GM12878 (cell line): ENCODE data around the gene FURIN. TPM values are rescaled to one million over a fixed set of nuclear protein-coding genes. Genes with fewer than 3 reads are reported as not detected.

Experiments used
- ATAC-seq: fragments of 200-7000 bp; cut with Tn5 transposase; 3 replicates; pipeline ENCODE4 v1.9.1; 2020; ENCODE audit warnings: mild to moderate bottlenecking, moderate library complexity
- BruUV-seq: library from RNA; stranded (reverse); fragments of 400-500 nt; replicated peaks from 2 replicates; lab custom pipeline; 2021; lab: Mats Ljungman, UMichigan
- CTCF ChIA-PET: fragments of 300-600 bp; sonication (Branson Sonifier 250); formaldehyde crosslinking; extraction: SDS; loops from one replicate; lab custom pipeline; 2021; ENCODE audit warnings: inconsistent platforms; lab: Yijun Ruan, JAX
- POLR2A ChIA-PET: fragments of 350-600 bp; formaldehyde crosslinking; extraction: SDS; loops from one replicate; lab custom pipeline; 2021; ENCODE audit warnings: inconsistent platforms; lab: Charles Lee
- RAD21 ChIA-PET: fragments of 300-600 bp; sonication (Branson Sonifier 250); formaldehyde crosslinking; loops from one replicate; lab custom pipeline; 2023; ENCODE audit warnings: antibody characterized with exemption; ENCODE audit not compliant: unreplicated experiment; lab: Charles Lee
- SMC1A ChIA-PET: fragments of 300-600 bp; sonication (Branson Sonifier 250); formaldehyde crosslinking; loops from one replicate; lab custom pipeline; 2023; ENCODE audit not compliant: unreplicated experiment, uncharacterized antibody; lab: Charles Lee
- DNase-seq: peaks from one replicate; pipeline ENCODE4 v3.0.0-alpha.2; 2011; ENCODE audit warnings: low read depth, low spot score
- FAIRE-seq: peaks from 3 replicates; lab custom pipeline; 2011; peaks lifted over from hg19 to GRCh38; lab: Jason Lieb, UNC
- H2AFZ ChIP-seq: 2 replicates; pipeline ENCODE4 v1.6.0; 2011; ENCODE audit warnings: low read depth, low read length, control low read depth; ENCODE audit not compliant: control insufficient read depth
- H3K27ac ChIP-seq: 2 replicates; pipeline ENCODE4 v1.5.1; 2011; ENCODE audit warnings: control low read depth; ENCODE audit not compliant: control insufficient read depth, insufficient read depth
- H3K27me3 ChIP-seq, 2 experiments: replicated peaks in 1 of 2; 2 replicates each; pipeline versions ENCODE4 v1.6.0 to v1.6.1; 2011; ENCODE audit warnings: low read length in 1 of 2; ENCODE audit not compliant: control insufficient read depth in 2 of 2, insufficient read depth in 2 of 2
- H3K36me3 ChIP-seq, 2 experiments: 2 replicates each; pipeline ENCODE4 v1.5.1; 2011; ENCODE audit warnings: low read length in 1 of 2; ENCODE audit not compliant: control insufficient read depth in 2 of 2, insufficient read depth in 2 of 2
- H3K4me1 ChIP-seq: 2 replicates; pipeline ENCODE4 v1.6.1; 2011; ENCODE audit warnings: mild to moderate bottlenecking, low read length, moderate library complexity, mixed read lengths; ENCODE audit not compliant: control insufficient read depth, insufficient read depth
- H3K4me2 ChIP-seq: 2 replicates; pipeline ENCODE4 v1.6.0; 2011; ENCODE audit warnings: control low read depth; ENCODE audit not compliant: control insufficient read depth, insufficient read depth
- H3K4me3 ChIP-seq: fragments of 200-600 bp; sonication (generic); 2 replicates; pipeline ENCODE4 v1.5.1; 2016
- H3K79me2 ChIP-seq: 2 replicates; pipeline ENCODE4 v1.6.0; 2011; ENCODE audit warnings: low read length; ENCODE audit not compliant: control insufficient read depth, insufficient read depth
- H3K9ac ChIP-seq: 2 replicates; pipeline ENCODE4 v1.8.0; 2011; ENCODE audit warnings: low read length, control low read depth, mixed read lengths; ENCODE audit not compliant: control insufficient read depth, insufficient read depth
- H3K9me3 ChIP-seq: replicated peaks from 3 replicates; pipeline ENCODE4 v1.5.1; 2011; ENCODE audit warnings: mild to moderate bottlenecking, low read length; ENCODE audit not compliant: control insufficient read depth, insufficient read depth
- H4K20me1 ChIP-seq: 2 replicates; pipeline ENCODE4 v1.6.0; 2011; ENCODE audit not compliant: control insufficient read depth, insufficient read depth
- CREM ChIP-seq: IDR thresholded peaks from 2 replicates; pipeline ENCODE4 v1.6.1; 2014; ENCODE audit warnings: antibody characterized with exemption, low read depth
- DPF2 ChIP-seq: fragments of 450-650 bp; IDR thresholded peaks from 2 replicates; pipeline ENCODE4 v1.6.1; 2017; ENCODE audit warnings: mild to moderate bottlenecking
- EED ChIP-seq: sonication (generic); IDR thresholded peaks from 2 replicates; pipeline ENCODE4 v1.6.1; 2016; ENCODE audit warnings: antibody characterized with exemption, low read depth
- HCFC1 ChIP-seq: fragments of 150-350 bp; IDR thresholded peaks from 2 replicates; pipeline ENCODE4 v1.6.1; 2014; ENCODE audit warnings: low read length
- HDGF ChIP-seq: fragments of 450-650 bp; IDR thresholded peaks from 2 replicates; pipeline ENCODE4 v1.6.1; 2016; ENCODE audit warnings: antibody characterized with exemption
- IKZF2 ChIP-seq, 2 experiments: fragments of 450-650 bp; IDR thresholded peaks; 2 replicates each; pipeline ENCODE4 v1.6.1; 2017; ENCODE audit warnings: mild to moderate bottlenecking in 2 of 2, moderate library complexity in 2 of 2
- JUND ChIP-seq: IDR thresholded peaks from 2 replicates; pipeline ENCODE4 v1.6.1; 2012; ENCODE audit warnings: low read depth, mild to moderate bottlenecking, low read length, improper control_type of control experiment, moderate library complexity
- MEF2B ChIP-seq: fragments of 450-650 bp; IDR thresholded peaks from 2 replicates; pipeline ENCODE4 v1.6.1; 2018; ENCODE audit warnings: mild to moderate bottlenecking, moderate library complexity; ENCODE audit not compliant: partially characterized antibody, poor library complexity, severe bottlenecking
- MTA2 ChIP-seq: fragments of 450-650 bp; IDR thresholded peaks from 2 replicates; pipeline ENCODE4 v1.6.1; 2016; ENCODE audit warnings: low read depth, mild to moderate bottlenecking, moderate library complexity
- PAX5 ChIP-seq: IDR thresholded peaks from 2 replicates; pipeline ENCODE4 v1.6.1; 2011; ENCODE audit warnings: low read depth, low read length, borderline replicate concordance
- RCOR1 ChIP-seq: conservative IDR thresholded peaks from 2 replicates; pipeline ENCODE4 v1.6.1; 2012; ENCODE audit warnings: low read depth, low read length, improper control_type of control experiment
- RELA ChIP-seq: fragments of 450-650 bp; IDR thresholded peaks from 2 replicates; pipeline ENCODE4 v1.8.0; 2014; ENCODE audit warnings: borderline replicate concordance; ENCODE audit not compliant: partially characterized antibody
- RUNX3 ChIP-seq: IDR thresholded peaks from 2 replicates; pipeline ENCODE4 v1.6.1; 2012; ENCODE audit warnings: low read length, inconsistent platforms
- SIX5 ChIP-seq: IDR thresholded peaks from 2 replicates; pipeline ENCODE4 v1.6.1; 2011; ENCODE audit warnings: mild to moderate bottlenecking, low read depth, low read length, moderate library complexity; ENCODE audit not compliant: severe bottlenecking
- STAT3 ChIP-seq: IDR thresholded peaks from 2 replicates; pipeline ENCODE4 v1.6.1; 2011; ENCODE audit warnings: low read depth, low read length, improper control_type of control experiment
- WGBS: methylation state at CpG from one replicate; pipeline ENCODE4 v1.1.6; 2016; ENCODE audit warnings: low lambda C conversion rate; ENCODE audit not compliant: insufficient replicate concordance, insufficient coverage; ENCODE audit errors: missing lambda C conversion rate; 5-methylcytosine and 5-hydroxymethylcytosine counted together
- in situ Hi-C: fragments of 300-500 bp; cut with MboI; formaldehyde crosslinking; loops from 9 replicates; pipeline ENCODE4 v1.14.3; 2018; ENCODE audit warnings: mixed read lengths
- intact Hi-C: fragments of 100-400 bp; cut with micrococcal nuclease; formaldehyde crosslinking; loops from one replicate; pipeline ENCODE4 v1.14.2; 2022; ENCODE audit not compliant: unreplicated experiment
- polyA plus RNA-seq, 11 experiments: library from polyadenylated mRNA; depleted of rRNA in 4 of 11; unstranded in 6 of 11; stranded (reverse) in 5 of 11; fragments of >200 nt; fragmentation: Nextera tagmentation in 4 of 11; fragmentation: Illumina TruSeq in 1 of 11; extraction: Ambion mirVana in 4 of 11; extraction: Trizol in 1 of 11; gene quantifications; 1 replicate in 1 of 11; 2 replicates in 10 of 11; pipeline versions ENCODE4 v1.2.1 to v1.2.3, GENCODE V29; 2011 to 2016; ENCODE audit warnings: inconsistent platforms in 2 of 11, missing spikeins in 2 of 11, low read depth in 1 of 11
- total RNA-seq, 4 experiments: library from RNA; depleted of rRNA in 3 of 4; stranded (reverse); fragments of >200 nt in 3 of 4; fragmentation: Illumina TruSeq in 1 of 4; extraction: Trizol in 1 of 4; gene quantifications; 2 replicates each; pipeline versions ENCODE4 v1.2.1 to v1.2.3, GENCODE V29; 2013 to 2021
- TF ChIP-seq, protein P1 (sequence below): fragments of 450-650 bp; IDR thresholded peaks from 2 replicates; pipeline ENCODE4 v1.6.1; 2017; ENCODE audit warnings: mild to moderate bottlenecking
- TF ChIP-seq, protein P2 (sequence below): IDR thresholded peaks from 2 replicates; pipeline ENCODE4 v1.6.1; 2011; ENCODE audit warnings: borderline replicate concordance, low read depth, mild to moderate bottlenecking, moderate library complexity, low read length; ENCODE audit not compliant: insufficient read depth, poor library complexity, severe bottlenecking
- TF ChIP-seq, protein P3 (sequence below): fragments of 450-650 bp; IDR thresholded peaks from 2 replicates; pipeline ENCODE4 v1.6.1; 2017; ENCODE audit warnings: mild to moderate bottlenecking, low read depth, inconsistent platforms; ENCODE audit not compliant: poor library complexity, severe bottlenecking

Gene FURIN
- total and polyA plus RNA-seq, 10 of the 15 experiments (the other 5 are each of a cell fraction or from before 2014, with no cell fraction given) = 0.47 to 39.9 (median 8.0) TPM

GRCh38 chr15:90869601-90870353 is 1.4 kb downstream of the FURIN start:
- H4K20me1 ChIP-seq = peaks cover 4% of the 10 kb centered on the region; the same call in 1 of the 2 replicates
- no peak overlapping the region for H2AFZ ChIP-seq
- peaks cover 29% of the 10 kb centered on the region for H3K79me2 ChIP-seq
- no peak overlapping the region for H3K27ac ChIP-seq
- FAIRE-seq (no peak), ATAC-seq (peak; percentile 20), DNase-seq (no peak)
- ChIA-PET SMC1A (interaction anchor here (0.7 to 2.4 kb wide), 8 partner anchors 12 to 83 kb away, joined by 3 to 10 read pairs (median 4); no protein-coding TSS in a partner anchor), RAD21 (interaction anchor here (0.6 to 2.8 kb wide), 6 partner anchors 15 to 152 kb away, joined by 3 to 11 read pairs (median 4); no protein-coding TSS in a partner anchor), POLR2A (interaction anchor here (0.5 to 1.9 kb wide), 5 partner anchors 8 to 77 kb away, joined by 3 to 7 read pairs (median 4); partner anchors contain the start of genes HDDC3 and MAN2A2), CTCF (interaction anchor here (1.0 to 2.7 kb wide), 4 partner anchors 16 to 62 kb away, joined by 4 to 10 read pairs (median 10); partner anchors contain the start of gene HDDC3)
- peaks cover 28% of the 10 kb centered on the region for H3K4me1 ChIP-seq
- no peaks in the 10 kb centered on the region for H3K9me3 ChIP-seq
- peak overlapping the region; percentile 86 for H3K4me2 ChIP-seq
- peak overlapping the region; percentile 94; the same call in 1 of the 2 replicates for H3K4me3 ChIP-seq
- WGBS = 22% methylated on average over 9 of the region's 9 CpGs
- no TSS peak for BruUV-seq
- no peaks in the 10 kb centered on the region for H3K27me3 ChIP-seq
- H3K9ac ChIP-seq = 0 out of 2 replicates have a peak overlapping the region, but pooled peaks have one; percentile 27
- H3K36me3 ChIP-seq = no peaks in the 10 kb centered on the region
- in situ Hi-C loops = no loop called here
- intact Hi-C loops = loop anchor here (5.0 kb wide), 3 partner anchors 37 to 152 kb away; partner anchors contain the start of gene BLM
- TF ChIP-seq HCFC1 = no peak
- peak; percentile 55 to 67; a peak in 3 of 4 replicates for TF ChIP-seq IKZF2 (IDR thresholded peaks at IDR 0.05)
- TF ChIP-seq JUND = 0 out of 2 replicates have a peak, but pooled peaks have one; percentile 14
- TF ChIP-seq MTA2 = peak; percentile 17; the same call in 1 of the 2 replicates
- TF ChIP-seq RELA = no peak
- TF ChIP-seq RCOR1 = 0 out of 2 replicates have a peak, but pooled peaks have one; percentile 47
- no peak for TF ChIP-seq HDGF
- 0 out of 2 replicates have a peak, but pooled peaks have one; percentile 27 for TF ChIP-seq CREM
- TF ChIP-seq, protein P1, sequence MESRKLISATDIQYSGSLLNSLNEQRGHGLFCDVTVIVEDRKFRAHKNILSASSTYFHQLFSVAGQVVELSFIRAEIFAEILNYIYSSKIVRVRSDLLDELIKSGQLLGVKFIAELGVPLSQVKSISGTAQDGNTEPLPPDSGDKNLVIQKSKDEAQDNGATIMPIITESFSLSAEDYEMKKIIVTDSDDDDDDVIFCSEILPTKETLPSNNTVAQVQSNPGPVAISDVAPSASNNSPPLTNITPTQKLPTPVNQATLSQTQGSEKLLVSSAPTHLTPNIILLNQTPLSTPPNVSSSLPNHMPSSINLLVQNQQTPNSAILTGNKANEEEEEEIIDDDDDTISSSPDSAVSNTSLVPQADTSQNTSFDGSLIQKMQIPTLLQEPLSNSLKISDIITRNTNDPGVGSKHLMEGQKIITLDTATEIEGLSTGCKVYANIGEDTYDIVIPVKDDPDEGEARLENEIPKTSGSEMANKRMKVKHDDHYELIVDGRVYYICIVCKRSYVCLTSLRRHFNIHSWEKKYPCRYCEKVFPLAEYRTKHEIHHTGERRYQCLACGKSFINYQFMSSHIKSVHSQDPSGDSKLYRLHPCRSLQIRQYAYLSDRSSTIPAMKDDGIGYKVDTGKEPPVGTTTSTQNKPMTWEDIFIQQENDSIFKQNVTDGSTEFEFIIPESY = peak; percentile 64; the same call in 1 of the 2 replicates
- peak; percentile 56; the same call in 1 of the 2 replicates for TF ChIP-seq DPF2
- TF ChIP-seq, protein P2, sequence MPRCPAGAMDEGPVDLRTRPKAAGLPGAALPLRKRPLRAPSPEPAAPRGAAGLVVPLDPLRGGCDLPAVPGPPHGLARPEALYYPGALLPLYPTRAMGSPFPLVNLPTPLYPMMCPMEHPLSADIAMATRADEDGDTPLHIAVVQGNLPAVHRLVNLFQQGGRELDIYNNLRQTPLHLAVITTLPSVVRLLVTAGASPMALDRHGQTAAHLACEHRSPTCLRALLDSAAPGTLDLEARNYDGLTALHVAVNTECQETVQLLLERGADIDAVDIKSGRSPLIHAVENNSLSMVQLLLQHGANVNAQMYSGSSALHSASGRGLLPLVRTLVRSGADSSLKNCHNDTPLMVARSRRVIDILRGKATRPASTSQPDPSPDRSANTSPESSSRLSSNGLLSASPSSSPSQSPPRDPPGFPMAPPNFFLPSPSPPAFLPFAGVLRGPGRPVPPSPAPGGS = peak; percentile 42
- TF ChIP-seq STAT3 = 0 out of 2 replicates have a peak, but pooled peaks have one; percentile 28
- 0 out of 2 replicates have a peak, but pooled peaks have one; percentile 3 for TF ChIP-seq RUNX3
- no peak for TF ChIP-seq PAX5
- peak; percentile 71 for TF ChIP-seq EED
- peak; percentile 86 for TF ChIP-seq MEF2B
- TF ChIP-seq SIX5 = no peak
- TF ChIP-seq, protein P3, sequence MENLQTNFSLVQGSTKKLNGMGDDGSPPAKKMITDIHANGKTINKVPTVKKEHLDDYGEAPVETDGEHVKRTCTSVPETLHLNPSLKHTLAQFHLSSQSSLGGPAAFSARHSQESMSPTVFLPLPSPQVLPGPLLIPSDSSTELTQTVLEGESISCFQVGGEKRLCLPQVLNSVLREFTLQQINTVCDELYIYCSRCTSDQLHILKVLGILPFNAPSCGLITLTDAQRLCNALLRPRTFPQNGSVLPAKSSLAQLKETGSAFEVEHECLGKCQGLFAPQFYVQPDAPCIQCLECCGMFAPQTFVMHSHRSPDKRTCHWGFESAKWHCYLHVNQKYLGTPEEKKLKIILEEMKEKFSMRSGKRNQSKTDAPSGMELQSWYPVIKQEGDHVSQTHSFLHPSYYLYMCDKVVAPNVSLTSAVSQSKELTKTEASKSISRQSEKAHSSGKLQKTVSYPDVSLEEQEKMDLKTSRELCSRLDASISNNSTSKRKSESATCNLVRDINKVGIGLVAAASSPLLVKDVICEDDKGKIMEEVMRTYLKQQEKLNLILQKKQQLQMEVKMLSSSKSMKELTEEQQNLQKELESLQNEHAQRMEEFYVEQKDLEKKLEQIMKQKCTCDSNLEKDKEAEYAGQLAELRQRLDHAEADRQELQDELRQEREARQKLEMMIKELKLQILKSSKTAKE = no peak
